H9 (cell line): ENCODE measurements around the gene MEGF10. TPM values are rescaled to one million over a fixed set of nuclear protein-coding genes. Genes with fewer than 3 reads are reported as not detected.

ENCODE experiments used
- DNase-seq: peaks from one replicate; pipeline ENCODE4 v3.0.0-alpha.2; 2017
- H2AFZ ChIP-seq: one replicate; pipeline ENCODE4 v1.6.1; 2013; ENCODE audit warnings: mild to moderate bottlenecking, low read length, control low read depth, moderate library complexity
- H2AK5ac ChIP-seq: 2 replicates; pipeline ENCODE4 v1.6.1; 2013; ENCODE audit warnings: low read length, control low read depth, mixed read lengths; ENCODE audit not compliant: insufficient read length
- H2BK120ac ChIP-seq: one replicate; pipeline ENCODE4 v1.6.1; 2013; ENCODE audit warnings: low read depth, mild to moderate bottlenecking, low read length, control low read depth, inconsistent platforms; ENCODE audit not compliant: poor library complexity, severe bottlenecking
- H2BK12ac ChIP-seq: 2 replicates; pipeline ENCODE4 v1.6.1; 2013; ENCODE audit warnings: low read length, control low read depth, mixed read lengths, low read depth; ENCODE audit not compliant: insufficient read length
- H2BK15ac ChIP-seq: 2 replicates; pipeline ENCODE4 v1.6.1; 2013; ENCODE audit warnings: low read depth, low read length, control low read depth
- H2BK20ac ChIP-seq: one replicate; pipeline ENCODE4 v1.6.1; 2013; ENCODE audit warnings: low read depth, mild to moderate bottlenecking, low read length, control low read depth, inconsistent platforms; ENCODE audit not compliant: poor library complexity, severe bottlenecking
- H2BK5ac ChIP-seq: 2 replicates; pipeline ENCODE4 v1.6.1; 2013; ENCODE audit warnings: low read length, control low read depth, mixed read lengths; ENCODE audit not compliant: insufficient read length
- H3K14ac ChIP-seq: 2 replicates; pipeline ENCODE4 v1.6.1; 2013; ENCODE audit warnings: low read length, control low read depth; ENCODE audit not compliant: insufficient read depth
- H3K18ac ChIP-seq: 2 replicates; pipeline ENCODE4 v1.6.1; 2013; ENCODE audit warnings: low read depth, mild to moderate bottlenecking, mixed read lengths, low read length, control low read depth; ENCODE audit not compliant: insufficient read length
- H3K23ac ChIP-seq: 2 replicates; pipeline ENCODE4 v1.6.1; 2013; ENCODE audit warnings: low read length, control low read depth, mixed read lengths, low read depth; ENCODE audit not compliant: insufficient read length
- H3K23me2 ChIP-seq: 2 replicates; pipeline ENCODE4 v1.6.1; 2013; ENCODE audit warnings: low read depth, mild to moderate bottlenecking, mixed read lengths, low read length, control low read depth; ENCODE audit not compliant: insufficient read length, poor library complexity, severe bottlenecking
- H3K27ac ChIP-seq: 2 replicates; pipeline ENCODE4 v1.5.1; 2013; ENCODE audit warnings: low read length, control low read depth, mixed read lengths, low read depth; ENCODE audit not compliant: insufficient read length
- H3K27me3 ChIP-seq: 2 replicates; pipeline ENCODE4 v1.6.1; 2013; ENCODE audit warnings: low read length, control low read depth, inconsistent platforms; ENCODE audit not compliant: insufficient read depth
- H3K4ac ChIP-seq: 2 replicates; pipeline ENCODE4 v1.6.1; 2013; ENCODE audit warnings: low read depth, mild to moderate bottlenecking, control low read depth, inconsistent platforms, low read length, moderate library complexity
- H3K4me1 ChIP-seq: 2 replicates; pipeline ENCODE4 v1.6.1; 2013; ENCODE audit warnings: low read length, control low read depth, inconsistent platforms; ENCODE audit not compliant: insufficient read depth
- H3K4me2 ChIP-seq: 2 replicates; pipeline ENCODE4 v1.6.1; 2013; ENCODE audit warnings: low read length, control low read depth, mixed read lengths; ENCODE audit not compliant: insufficient read length, insufficient read depth
- H3K56ac ChIP-seq: 2 replicates; pipeline ENCODE4 v1.6.1; 2013; ENCODE audit warnings: low read depth, mild to moderate bottlenecking, mixed read lengths, low read length, control low read depth; ENCODE audit not compliant: insufficient read length
- H3K79me1 ChIP-seq: 2 replicates; pipeline ENCODE4 v1.6.1; 2013; ENCODE audit warnings: low read depth, mild to moderate bottlenecking, moderate library complexity, low read length, control low read depth, inconsistent platforms; ENCODE audit not compliant: insufficient read depth, poor library complexity, severe bottlenecking
- H3K79me2 ChIP-seq: 2 replicates; pipeline ENCODE4 v1.6.1; 2013; ENCODE audit warnings: low read length, control low read depth, inconsistent platforms; ENCODE audit not compliant: insufficient read depth
- H3K9ac ChIP-seq: 2 replicates; pipeline ENCODE4 v1.6.1; 2013; ENCODE audit warnings: low read length, control low read depth, mixed read lengths; ENCODE audit not compliant: insufficient read length; ENCODE audit errors: extremely low read depth
- H3K9me3 ChIP-seq: one replicate; pipeline ENCODE4 v1.6.1; 2013; ENCODE audit warnings: low read depth, low read length, inconsistent platforms; ENCODE audit not compliant: control insufficient read depth
- H3T11ph ChIP-seq: one replicate; pipeline ENCODE4 v1.6.1; 2013; ENCODE audit warnings: mild to moderate bottlenecking, low read length, control low read depth, inconsistent platforms
- H4K20me1 ChIP-seq: one replicate; pipeline ENCODE4 v1.6.1; 2013; ENCODE audit not compliant: control insufficient read depth, insufficient read length, insufficient read depth
- H4K5ac ChIP-seq: 2 replicates; pipeline ENCODE4 v1.6.1; 2013; ENCODE audit warnings: low read depth, mild to moderate bottlenecking, mixed read lengths, low read length, control low read depth; ENCODE audit not compliant: insufficient read length
- H4K8ac ChIP-seq: replicated peaks from 2 replicates; pipeline ENCODE4 v1.6.1; 2013; ENCODE audit warnings: low read length, control low read depth, mixed read lengths, low read depth; ENCODE audit not compliant: insufficient read length
- H4K91ac ChIP-seq: 2 replicates; pipeline ENCODE4 v1.6.1; 2013; ENCODE audit warnings: low read depth, mild to moderate bottlenecking, moderate library complexity, mixed read lengths, low read length, control low read depth; ENCODE audit not compliant: insufficient read length
- H3K27ac Mint-ChIP-seq, 3 experiments: 2 replicates in 2 of 3; 3 replicates in 1 of 3; pipeline ENCODE4 v1.8.0; 2020 to 2021; ENCODE audit warnings: mixed read lengths in 3 of 3, mild to moderate bottlenecking in 1 of 3, moderate library complexity in 1 of 3
- H3K27me3 Mint-ChIP-seq: 2 replicates; pipeline ENCODE4 v1.8.0; 2021; ENCODE audit warnings: low read depth, mild to moderate bottlenecking, moderate library complexity, mixed read lengths
- H3K36me3 Mint-ChIP-seq, 3 experiments: 2 replicates in 2 of 3; 3 replicates in 1 of 3; pipeline ENCODE4 v1.8.0; 2020 to 2021; ENCODE audit warnings: low read depth in 3 of 3, mixed read lengths in 3 of 3; ENCODE audit not compliant: insufficient read depth in 1 of 3
- H3K4me1 Mint-ChIP-seq, 2 experiments: 2 replicates each; pipeline ENCODE4 v1.8.0; 2020; ENCODE audit warnings: mixed read lengths in 2 of 2
- H3K4me3 Mint-ChIP-seq, 2 experiments: 2 replicates in 1 of 2; 3 replicates in 1 of 2; pipeline ENCODE4 v1.8.0; 2020 to 2021; ENCODE audit warnings: mild to moderate bottlenecking in 2 of 2, mixed read lengths in 2 of 2, moderate library complexity in 1 of 2
- H3K9me3 Mint-ChIP-seq, 2 experiments: 2 replicates in 1 of 2; 3 replicates in 1 of 2; pipeline ENCODE4 v1.8.0; 2020; ENCODE audit warnings: mild to moderate bottlenecking in 2 of 2, mixed read lengths in 2 of 2, moderate library complexity in 1 of 2
- WGBS: extraction: QIAGEN DNeasy Blood & Tissue Kit; methylation state at CpG from one replicate; pipeline ENCODE4 v1.1.7; 2013; ENCODE audit warnings: missing lambda C conversion rate, low lambda C conversion rate, mixed read lengths; ENCODE audit not compliant: insufficient read length; ENCODE audit errors: extremely low coverage; 5-methylcytosine and 5-hydroxymethylcytosine counted together
- total RNA-seq: library from RNA; stranded (reverse); gene quantifications from 2 replicates; pipeline ENCODE4 v1.2.1, GENCODE V29; 2021
- TF ChIP-seq, protein P1 (sequence below): fragments of 200-600 bp; sonication (generic); conservative IDR thresholded peaks from 3 replicates; pipeline ENCODE4 v1.8.0; 2021; ENCODE audit warnings: antibody characterized with exemption, mild to moderate bottlenecking

The MEGF10 gene
- total RNA-seq, 1 experiment from 2014 or later, result 36.5 TPM

DNA sequence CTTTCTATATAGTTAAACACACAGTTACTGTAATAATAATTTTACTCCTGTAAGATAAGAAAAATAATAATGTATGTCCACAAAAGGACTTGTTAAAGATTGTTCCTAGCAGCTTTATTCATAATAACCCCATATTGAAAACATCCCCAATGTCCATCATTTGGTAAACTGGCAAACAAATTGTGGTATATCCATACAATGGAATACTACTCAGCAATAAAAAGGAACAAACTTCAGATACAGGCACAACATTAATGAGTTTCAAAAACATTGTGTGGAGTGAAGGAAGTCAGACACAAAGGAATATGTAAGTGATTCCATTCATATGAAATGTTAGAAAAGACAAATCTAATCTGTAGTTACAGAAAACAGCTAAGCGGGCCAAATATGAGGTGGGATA is 1.9 kb upstream of the MEGF10 start:
- Histone ChIP-seq H3K14ac (no peak overlapping the region), H3K18ac (no peak overlapping the region), H3K4me2 (no peak overlapping the region), H3K79me2 (peaks cover 3% of the 10 kb centered on the region; the same call in 1 of the 2 replicates), H4K5ac (no peak overlapping the region), H3K9ac (no peak overlapping the region), H3K79me1 (no peaks in the 10 kb centered on the region), H2BK120ac (no peak overlapping the region), H2BK12ac (no peak overlapping the region), H3T11ph (no peak overlapping the region), H2AK5ac (no peak overlapping the region), H3K23ac (no peak overlapping the region), H2AFZ (no peak overlapping the region), H2BK20ac (no peak overlapping the region), H3K27ac (no peak overlapping the region), H3K9me3 (no peaks in the 10 kb centered on the region), H4K8ac (no peak overlapping the region), H2BK5ac (no peak overlapping the region), H3K56ac (no peak overlapping the region), H4K91ac (no peak overlapping the region), H3K4me1 (peaks cover 2% of the 10 kb centered on the region; the same call in 1 of the 2 replicates), H4K20me1 (no peaks in the 10 kb centered on the region), H3K23me2 (peaks cover 14% of the 10 kb centered on the region), H3K27me3 (no peaks in the 10 kb centered on the region), H3K4ac (no peak overlapping the region), H2BK15ac (no peak overlapping the region)
- no peak overlapping the region for H3K4me3 Mint-ChIP-seq
- H3K9me3 Mint-ChIP-seq, result peaks cover 11 to 12% of the 10 kb centered on the region in 2 experiments
- H3K36me3 Mint-ChIP-seq, result peaks cover 8 to 23% (median 8%) of the 10 kb centered on the region in 3 experiments; a peak in 5 of 7 replicates
- no peak overlapping the region for H3K27ac Mint-ChIP-seq
- peaks cover 2% of the 10 kb centered on the region; the same call in 1 of the 2 replicates for H3K27me3 Mint-ChIP-seq
- TF ChIP-seq, protein P1, sequence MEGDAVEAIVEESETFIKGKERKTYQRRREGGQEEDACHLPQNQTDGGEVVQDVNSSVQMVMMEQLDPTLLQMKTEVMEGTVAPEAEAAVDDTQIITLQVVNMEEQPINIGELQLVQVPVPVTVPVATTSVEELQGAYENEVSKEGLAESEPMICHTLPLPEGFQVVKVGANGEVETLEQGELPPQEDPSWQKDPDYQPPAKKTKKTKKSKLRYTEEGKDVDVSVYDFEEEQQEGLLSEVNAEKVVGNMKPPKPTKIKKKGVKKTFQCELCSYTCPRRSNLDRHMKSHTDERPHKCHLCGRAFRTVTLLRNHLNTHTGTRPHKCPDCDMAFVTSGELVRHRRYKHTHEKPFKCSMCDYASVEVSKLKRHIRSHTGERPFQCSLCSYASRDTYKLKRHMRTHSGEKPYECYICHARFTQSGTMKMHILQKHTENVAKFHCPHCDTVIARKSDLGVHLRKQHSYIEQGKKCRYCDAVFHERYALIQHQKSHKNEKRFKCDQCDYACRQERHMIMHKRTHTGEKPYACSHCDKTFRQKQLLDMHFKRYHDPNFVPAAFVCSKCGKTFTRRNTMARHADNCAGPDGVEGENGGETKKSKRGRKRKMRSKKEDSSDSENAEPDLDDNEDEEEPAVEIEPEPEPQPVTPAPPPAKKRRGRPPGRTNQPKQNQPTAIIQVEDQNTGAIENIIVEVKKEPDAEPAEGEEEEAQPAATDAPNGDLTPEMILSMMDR, result no peak
- H3K4me1 Mint-ChIP-seq, result peaks cover 24 to 29% of the 10 kb centered on the region in 2 experiments
- WGBS, result no CpG with 5 or more reads among the region's 1 CpG
- DNase-seq, result no peak
